ENCODE measurements around the gene RNF208.

RNF208 gene

GRCh38 chr9:137233143-137233980, 11.3 kb upstream of the RNF208 start:
- POLR2A ChIA-PET = no interaction called here
- H3K4me3 ChIP-seq (ENCODE audit: low read depth, low read length) = no peak overlapping the region
- TF ChIP-seq CTCF (IDR thresholded peaks at IDR 0.05; ENCODE audit: insufficient read depth, low read length, missing control alignments) = no peak
- DNase-seq (ENCODE audit: low read depth, low spot score) = no peak
- CTCF ChIA-PET = interaction anchor here (8.1 kb wide), 1 partner anchor 8 kb away, joined by 139 read pairs; the partner anchor contains the start of genes CYSRT1, RNF208 and RNF224

- no peak for TF ChIP-seq CTCF (IDR thresholded peaks at IDR 0.05; ENCODE audit: insufficient read depth, low read length, missing control alignments)
- POLR2A ChIA-PET = interaction anchor here (0.6 kb wide), 1 partner anchor 174 kb away, joined by 3 read pairs; no protein-coding TSS in a partner anchor
- H3K4me3 ChIP-seq (ENCODE audit: low read depth, low read length) = no peak overlapping the region
- DNase-seq (ENCODE audit: low read depth, low spot score) = no peak
- CTCF ChIA-PET = interaction anchor here (1.5 kb wide), 1 partner anchor 186 kb away, joined by 3 read pairs; no protein-coding TSS in a partner anchor
These were observed 10.5 kb upstream of the RNF208 start for GRCh38 chr9:137232510-137232909.

DNA sequence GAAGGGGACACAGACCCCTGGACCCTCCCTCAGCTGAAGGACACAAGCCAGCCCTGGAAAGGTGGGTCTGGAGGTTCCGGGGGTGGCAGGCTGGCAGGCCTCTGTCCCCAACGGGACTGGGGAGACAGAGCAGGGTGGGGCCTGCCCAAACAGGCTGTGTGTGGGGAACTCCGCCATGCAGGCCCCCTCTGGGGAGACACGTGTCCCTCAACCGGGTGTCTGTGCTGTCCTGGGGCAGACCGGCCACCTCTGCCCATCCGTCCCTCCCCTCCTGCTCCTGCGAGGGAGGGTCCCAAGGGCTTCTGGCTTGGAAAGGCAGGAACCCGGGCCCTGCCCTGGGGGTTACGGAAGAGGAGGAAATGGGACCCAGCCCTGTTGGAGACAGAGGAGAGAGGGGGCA, 10.1 kb upstream of the RNF208 start:
- CTCF ChIA-PET = interaction anchor here (1.5 kb wide), 1 partner anchor 185 kb away, joined by 3 read pairs; no protein-coding TSS in a partner anchor
- no peak overlapping the region for H3K4me3 ChIP-seq (ENCODE audit: low read depth, low read length)
- no peak for DNase-seq (ENCODE audit: low read depth, low spot score)
- TF ChIP-seq CTCF (IDR thresholded peaks at IDR 0.05; ENCODE audit: insufficient read depth, low read length, missing control alignments) = no peak
- POLR2A ChIA-PET = no interaction called here

DNA sequence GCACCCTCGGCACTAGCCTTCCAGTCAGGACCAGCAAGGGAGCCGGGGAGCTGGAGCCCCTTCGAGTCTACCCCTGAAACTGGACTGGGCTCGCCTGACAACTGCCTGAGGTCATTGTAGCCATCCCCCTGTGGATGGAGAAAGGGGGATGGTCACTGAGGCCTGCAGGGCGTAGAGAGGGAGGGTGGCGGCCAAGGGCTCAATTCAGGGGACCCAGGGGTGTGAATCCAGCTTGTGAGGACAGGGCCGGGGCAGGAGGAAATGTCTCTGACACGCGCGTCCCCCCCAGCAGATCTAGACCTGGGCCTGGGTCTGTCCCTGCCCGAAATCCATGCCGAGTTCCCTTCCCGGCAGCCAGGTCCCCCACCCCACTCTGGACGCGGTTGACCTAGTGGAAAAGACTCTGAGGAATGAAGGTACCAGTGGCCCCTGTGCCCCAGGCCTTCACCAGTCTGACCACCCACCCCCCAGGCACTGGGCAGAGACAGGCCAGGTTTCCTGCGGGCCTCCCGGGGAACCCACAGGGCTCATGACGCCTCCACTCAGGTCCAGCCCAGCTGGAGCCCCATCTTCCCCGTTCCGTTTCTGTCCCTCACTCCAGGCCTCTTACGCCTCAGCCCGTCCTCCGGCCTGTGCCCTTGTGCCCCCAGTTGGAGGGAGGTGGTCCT, 9.5 kb upstream of the RNF208 start:
- ChIA-PET POLR2A (interaction anchor here (1.5 kb wide), 1 partner anchor 9 kb away, joined by 8 read pairs; the partner anchor contains the start of gene TUBB4B), CTCF (interaction anchor here (0.8 to 1.5 kb wide), 3 partner anchors 9 to 185 kb away, joined by 3 to 5 read pairs (median 3); no protein-coding TSS in a partner anchor)
- no peak for DNase-seq (ENCODE audit: low read depth, low spot score)
- no peak overlapping the region for H3K4me3 ChIP-seq (ENCODE audit: low read depth, low read length)
- TF ChIP-seq CTCF (IDR thresholded peaks at IDR 0.05; ENCODE audit: insufficient read depth, low read length, missing control alignments) = no peak

- POLR2A ChIA-PET = interaction anchor here (1.5 kb wide), 1 partner anchor 10 kb away, joined by 8 read pairs; the partner anchor contains the start of gene TUBB4B
These were observed 8.8 kb upstream of the RNF208 start, which contains the start of gene SLC34A3 for GRCh38 chr9:137230705-137231371. TSS of gene SLC34A3 (plus strand) at chr9:137230901. CDS start at chr9:137231703, 802 bp downstream.

More at GRCh38 chr9:137230705-137231371, 8.8 kb upstream of the RNF208 start, which contains the start of gene SLC34A3:
- H3K4me3 ChIP-seq (ENCODE audit: low read depth, low read length) = no peak within 1 kb of the TSS
- TF ChIP-seq CTCF (IDR thresholded peaks at IDR 0.05; ENCODE audit: insufficient read depth, low read length, missing control alignments) = no peak
- CTCF ChIA-PET = interaction anchor here (0.8 to 1.5 kb wide), 3 partner anchors 9 to 184 kb away, joined by 3 to 5 read pairs (median 3); no protein-coding TSS in a partner anchor
- DNase-seq (ENCODE audit: low read depth, low spot score) = no peak
